ENCODE results near the gene TRAF1. TPM values are rescaled to one million over a fixed set of nuclear protein-coding genes. Genes with fewer than 3 reads are reported as not detected.

TRAF1 gene
- total RNA-seq, 1 experiment from 2014 or later: 1.7 TPM

DNA sequence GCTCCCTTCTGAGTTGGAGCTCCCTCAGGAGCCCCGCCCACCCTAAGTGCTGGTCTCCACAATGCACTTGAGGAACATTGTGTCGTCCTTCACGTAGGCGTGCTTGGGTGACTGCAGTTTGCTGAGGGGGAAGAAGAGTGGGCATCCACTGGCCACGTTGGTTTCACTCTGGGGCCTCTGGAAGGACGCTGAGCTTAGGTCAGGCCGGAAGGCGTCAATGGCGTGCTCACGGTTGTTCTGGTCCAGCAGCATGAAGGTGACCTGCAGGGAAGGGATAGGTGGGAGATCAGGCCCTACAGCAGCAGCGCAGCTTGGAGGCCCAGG is 21.7 kb downstream of the TRAF1 start:
- no peak overlapping the region for H3K4me2 ChIP-seq (ENCODE audit: low read length)
- TF ChIP-seq, protein P1, sequence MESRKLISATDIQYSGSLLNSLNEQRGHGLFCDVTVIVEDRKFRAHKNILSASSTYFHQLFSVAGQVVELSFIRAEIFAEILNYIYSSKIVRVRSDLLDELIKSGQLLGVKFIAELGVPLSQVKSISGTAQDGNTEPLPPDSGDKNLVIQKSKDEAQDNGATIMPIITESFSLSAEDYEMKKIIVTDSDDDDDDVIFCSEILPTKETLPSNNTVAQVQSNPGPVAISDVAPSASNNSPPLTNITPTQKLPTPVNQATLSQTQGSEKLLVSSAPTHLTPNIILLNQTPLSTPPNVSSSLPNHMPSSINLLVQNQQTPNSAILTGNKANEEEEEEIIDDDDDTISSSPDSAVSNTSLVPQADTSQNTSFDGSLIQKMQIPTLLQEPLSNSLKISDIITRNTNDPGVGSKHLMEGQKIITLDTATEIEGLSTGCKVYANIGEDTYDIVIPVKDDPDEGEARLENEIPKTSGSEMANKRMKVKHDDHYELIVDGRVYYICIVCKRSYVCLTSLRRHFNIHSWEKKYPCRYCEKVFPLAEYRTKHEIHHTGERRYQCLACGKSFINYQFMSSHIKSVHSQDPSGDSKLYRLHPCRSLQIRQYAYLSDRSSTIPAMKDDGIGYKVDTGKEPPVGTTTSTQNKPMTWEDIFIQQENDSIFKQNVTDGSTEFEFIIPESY (IDR thresholded peaks at IDR 0.05; ENCODE audit: extremely low read depth, insufficient replicate concordance, low read length): no peak
- no peak for TF ChIP-seq ZFX (IDR thresholded peaks at IDR 0.05)
- TF ChIP-seq, protein P2, sequence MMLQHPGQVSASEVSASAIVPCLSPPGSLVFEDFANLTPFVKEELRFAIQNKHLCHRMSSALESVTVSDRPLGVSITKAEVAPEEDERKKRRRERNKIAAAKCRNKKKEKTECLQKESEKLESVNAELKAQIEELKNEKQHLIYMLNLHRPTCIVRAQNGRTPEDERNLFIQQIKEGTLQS (IDR thresholded peaks at IDR 0.05): no peak
- no peak for TF ChIP-seq ELF1 (IDR thresholded peaks at IDR 0.05; ENCODE audit: borderline replicate concordance, low read depth)
- no peak for TF ChIP-seq RAD21 (IDR thresholded peaks at IDR 0.05; ENCODE audit: low read depth)
- TF ChIP-seq TCF7L2 (IDR thresholded peaks at IDR 0.05; ENCODE audit: borderline replicate concordance, extremely low read depth, insufficient read depth, insufficient read length): no peak
- TF ChIP-seq SRF (IDR thresholded peaks at IDR 0.05; ENCODE audit: low read depth): no peak

More for the DNA sequence above, 21.7 kb downstream of the TRAF1 start:
- no peak overlapping the region for H3K9ac ChIP-seq (ENCODE audit: low read length)
- DNase-seq (ENCODE audit: low read depth, low spot score) (no peak), ATAC-seq (no peak)
- CTCF ChIA-PET: no interaction called here
- POLR2A ChIA-PET: no interaction called here
- H3K27me3 ChIP-seq (ENCODE audit: insufficient read depth, low read length): no peaks in the 10 kb centered on the region
- no peaks in the 10 kb centered on the region for H3K9me3 ChIP-seq (ENCODE audit: control insufficient read depth in 1 of 2, insufficient read depth in 1 of 2, low read depth in 1 of 2, low read length in 2 of 2)
- no TSS peak for BruUV-seq (replicated peaks)
- no peaks in the 10 kb centered on the region for H4K20me1 ChIP-seq (ENCODE audit: insufficient read depth)
- H3K9me2 ChIP-seq (ENCODE audit: insufficient read depth): no peaks in the 10 kb centered on the region
- no peak overlapping the region for H3K27ac ChIP-seq (ENCODE audit: low read depth, low read length)
- H3K4me1 ChIP-seq (ENCODE audit: control insufficient read depth in 1 of 2, insufficient read depth in 2 of 2, low read length in 2 of 2): peaks cover 4 to 5% of the 10 kb centered on the region in 2 experiments
- no peak overlapping the region for H2AFZ ChIP-seq (ENCODE audit: low read depth, low read length, poor library complexity, severe bottlenecking)
- no peak overlapping the region for H3K4me3 ChIP-seq (replicated peaks in 1 of 2; ENCODE audit: low read depth in 1 of 2, low read length in 2 of 2)
- no peaks in the 10 kb centered on the region for H3K79me2 ChIP-seq (ENCODE audit: insufficient read depth, low read length)
- intact Hi-C loops (cut with micrococcal nuclease): no loop called here
- H3K36me3 ChIP-seq (ENCODE audit: control insufficient read depth in 1 of 2, insufficient read depth in 2 of 2, low read length in 2 of 2): no peaks in the 10 kb centered on the region
- RAD21 ChIA-PET (ENCODE audit: low non-redundant PET in 1 of 2, low total read pairs in 2 of 2, uncharacterized antibody in 2 of 2, unreplicated experiment in 2 of 2): no interaction called here
